ACHN (cell line): Measurements from ENCODE around the gene GFRA1.

Experiments used
- DNase-seq: peaks from one replicate; pipeline ENCODE4 v3.0.0-alpha.2; 2015
- in situ Hi-C: cut with HindIII; loops from 2 replicates; pipeline ENCODE4 v1.10.0; 2017; ENCODE audit warnings: low sequenced_read_pairs, low pct_ligation_motif_present, low pct_unique_long_range_greater_than_20kb

GFRA1 gene

GRCh38 chr10:116147147-116147905, 125.7 kb downstream of the GFRA1 start:
- in situ Hi-C loops = no loop called here
- DNase-seq = no peak

GRCh38 chr10:116146372-116147140, 126.5 kb downstream of the GFRA1 start:
- in situ Hi-C loops = no loop called here
- DNase-seq = peak; percentile 59

GRCh38 chr10:116143673-116144222, 129.3 kb downstream of the GFRA1 start:
- DNase-seq = no peak
- in situ Hi-C loops = no loop called here

- DNase-seq = no peak
- in situ Hi-C loops = no loop called here
Observed at GRCh38 chr10:116141855-116142254, 131.2 kb downstream of the GFRA1 start.

GRCh38 chr10:116141246-116141645, 131.8 kb downstream of the GFRA1 start:
- DNase-seq = no peak
- in situ Hi-C loops = no loop called here

- in situ Hi-C loops = no loop called here
- no peak for DNase-seq
Observed at GRCh38 chr10:116139886-116140285, 133.1 kb downstream of the GFRA1 start.

- no peak for DNase-seq
- in situ Hi-C loops = no loop called here
Observed at GRCh38 chr10:116138897-116139296, 134.1 kb downstream of the GFRA1 start.

- no peak for DNase-seq
- in situ Hi-C loops = no loop called here
Observed at GRCh38 chr10:116136261-116136660, 136.7 kb downstream of the GFRA1 start.

- in situ Hi-C loops = no loop called here
- DNase-seq = no peak
Observed at GRCh38 chr10:116134322-116134721, 138.7 kb downstream of the GFRA1 start.

GRCh38 chr10:116133634-116134033, 139.4 kb downstream of the GFRA1 start:
- peak; percentile 29 for DNase-seq
- in situ Hi-C loops = no loop called here

- no peak for DNase-seq
- in situ Hi-C loops = no loop called here
Observed at GRCh38 chr10:116132780-116133399, 140.1 kb downstream of the GFRA1 start.

- in situ Hi-C loops = no loop called here
- no peak for DNase-seq
Observed at GRCh38 chr10:116130006-116130405, 143.0 kb downstream of the GFRA1 start.

GRCh38 chr10:116126954-116127695, 145.9 kb downstream of the GFRA1 start:
- DNase-seq = no peak
- in situ Hi-C loops = no loop called here

- in situ Hi-C loops = no loop called here
- peak; percentile 57 for DNase-seq
Observed at GRCh38 chr10:116126239-116126638, 146.8 kb downstream of the GFRA1 start.

- in situ Hi-C loops = no loop called here
- no peak for DNase-seq
Observed at GRCh38 chr10:116125180-116125579, 147.8 kb downstream of the GFRA1 start.

- DNase-seq = no peak
- in situ Hi-C loops = no loop called here
Observed at GRCh38 chr10:116124777-116125176, 148.2 kb downstream of the GFRA1 start.

GRCh38 chr10:116122664-116123063, 150.3 kb downstream of the GFRA1 start:
- in situ Hi-C loops = no loop called here
- no peak for DNase-seq

GRCh38 chr10:116121640-116122525, 151.1 kb downstream of the GFRA1 start:
- no peak for DNase-seq
- in situ Hi-C loops = no loop called here
